Heart right ventricle (tissue), 16 donors: Measurements from ENCODE around the gene PDE3A. TPM values are rescaled to one million over a fixed set of nuclear protein-coding genes. Genes with fewer than 3 reads are reported as not detected.
A peak's percentile ranks its signal among the peaks of the same experiment; 100 is the strongest.

Experiments used
- ATAC-seq, 8 donors: fragments of 200-7000 bp; cut with Tn5 transposase; one replicate each; pipeline ENCODE4 v1.9.1; 2020; ENCODE audit warnings: mild to moderate bottlenecking in 8 of 8, moderate library complexity in 8 of 8, moderate number of reproducible peaks in 1 of 8
- DNase-seq, 2 donors: peaks; one replicate each; pipeline ENCODE4 v3.0.0-alpha.2; 2020
- H3K27ac ChIP-seq, 10 donors: fragments of 200-600 bp; sonication (generic) in 2 of 10; one replicate each; pipeline versions ENCODE4 v1.5.0 to v1.8.0; 2020 to 2022; ENCODE audit warnings: mild to moderate bottlenecking in 3 of 10
- H3K27me3 ChIP-seq, 7 donors: fragments of 200-600 bp; one replicate each; pipeline ENCODE4 v1.8.0; 2021 to 2022; ENCODE audit warnings: mild to moderate bottlenecking in 2 of 7
- H3K36me3 ChIP-seq, 9 donors: fragments of 200-600 bp; sonication (generic) in 1 of 9; one replicate each; pipeline versions ENCODE4 v1.5.0 to v1.8.0; 2020 to 2022; ENCODE audit warnings: mild to moderate bottlenecking in 2 of 9
- H3K4me1 ChIP-seq, 9 donors: fragments of 200-600 bp; sonication (generic) in 1 of 9; one replicate each; pipeline versions ENCODE4 v1.5.0 to v1.8.0; 2020 to 2022; ENCODE audit warnings: mild to moderate bottlenecking in 4 of 9
- H3K4me3 ChIP-seq, 10 donors: fragments of 200-600 bp; sonication (generic) in 2 of 10; one replicate each; pipeline versions ENCODE4 v1.5.0 to v1.8.0; 2020 to 2022; ENCODE audit warnings: mild to moderate bottlenecking in 7 of 10, moderate library complexity in 2 of 10
- H3K9me3 ChIP-seq, 11 donors: fragments of 200-600 bp in 10 of 11; sonication (generic) in 2 of 11; one replicate each; pipeline versions ENCODE4 v1.5.0 to v1.8.0; 2013 to 2022; ENCODE audit warnings: mild to moderate bottlenecking in 2 of 11, control low read depth in 1 of 11, moderate library complexity in 1 of 11
- WGBS, 2 donors: extraction: QIAGEN DNeasy Blood & Tissue Kit; methylation state at CpG; one replicate each; pipeline ENCODE4 v1.1.7; 2013; ENCODE audit warnings: inconsistent platforms in 1 of 2; 5-methylcytosine and 5-hydroxymethylcytosine counted together
- intact Hi-C, 10 donors: fragments of 100-400 bp; cut with DNase I; formaldehyde crosslinking; loops; one replicate each; pipeline versions ENCODE4 v1.11.1 to v1.14.2; 2022
- polyA plus RNA-seq, 2 donors: library from polyadenylated mRNA; stranded (reverse); fragments of 200-250 nt; gene quantifications; one replicate each; pipeline ENCODE4 v1.2.3, GENCODE V29; 2013
- total RNA-seq, 10 donors: library from RNA; stranded (reverse); fragmentation: NEBNext Ultra II Directional in 3 of 10; extraction: Animal tissue kit (Norgen Biotek cat#: 25700) in 3 of 10; gene quantifications; one replicate each; pipeline versions ENCODE4 v1.2.1 to v1.2.4, GENCODE V29; 2021 to 2023
- TF ChIP-seq, protein P1 (sequence below), 9 donors: fragments of 200-600 bp; sonication (generic) in 2 of 9; IDR thresholded peaks; one replicate each; pipeline versions ENCODE4 v1.5.0 to v1.8.0; 2021 to 2022; ENCODE audit warnings: antibody characterized with exemption in 9 of 9, mild to moderate bottlenecking in 5 of 9, moderate library complexity in 1 of 9
- donor health status: Arrhythmogenic right ventricular cardiomyopathy.
- donor health status: ischemic (EF 13 %, LVEDD 7.1; RV severe dilation, severe dysfunction).
- donor health status: healthy with polysubstance abuse.
- donor health status: DM: no; HTN: yes; CAD: no.
- donor health status: DM: no; HTN: no; CAD: no.
- donor health status: ischemic (EF 25% LVEDD 6.9; RV normal size, moderate dysfunction).
- donor health status: ischemic (EF 25% LVEDD 5.7; RV mildly dilated, moderate dysfunction).
- donor health status: healthy.
- donor health status: DM: yes; HTN: yes; CAD: no.
- donor health status: Ischemic cardiomyopathy.
- donor health status: ischemic (EF 35%, LVEDD 5.7; RV mildly dilated, moderate dysfunction).
- donor health status: nonischemic (EF 11% LVEDD 7.7; RV severe dilation, severe dysfunction).
- donor health status: DM: yes; HTN: yes; CAD: no.
- donor health status: PGD.
- donor health status: ischemic (EF 29% LVEDD 5.4; RV normal size, mild dysfunction).
- donor health status: nonischemic (EF 23%, LVEDD 6.1; RV moderate dilation, normal function).

PDE3A gene
- total and polyA plus RNA-seq, 12 donors: 18.8 to 362 (median 209) TPM

DNA sequence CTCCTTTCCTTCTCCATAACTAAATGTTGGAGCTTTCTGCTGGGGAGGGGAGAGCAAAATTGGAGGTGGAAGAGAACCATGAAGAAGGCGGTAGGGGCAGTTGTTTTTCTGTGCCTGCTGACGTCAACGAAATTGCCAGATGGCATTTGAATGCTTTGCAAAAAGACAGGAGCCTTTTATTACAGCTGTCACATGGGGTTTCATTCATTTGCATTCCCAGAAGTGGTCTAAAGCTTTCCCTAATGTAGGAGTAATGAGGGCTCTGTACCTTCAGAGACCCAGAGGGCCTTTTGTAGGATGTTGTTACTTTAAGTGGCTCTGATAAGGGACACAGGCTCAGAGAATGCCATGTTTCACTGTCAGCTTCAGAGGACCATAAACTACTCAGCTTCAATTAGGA, 219.7 kb downstream of the PDE3A start:
- ATAC-seq (peak in 5 of 8 donors; percentile 53 to 78 (median 67)), DNase-seq (no peak)
- peak overlapping the region in 4 of 10 donors; percentile 1 to 45 (median 12) for H3K27ac ChIP-seq
- TF ChIP-seq, protein P1, sequence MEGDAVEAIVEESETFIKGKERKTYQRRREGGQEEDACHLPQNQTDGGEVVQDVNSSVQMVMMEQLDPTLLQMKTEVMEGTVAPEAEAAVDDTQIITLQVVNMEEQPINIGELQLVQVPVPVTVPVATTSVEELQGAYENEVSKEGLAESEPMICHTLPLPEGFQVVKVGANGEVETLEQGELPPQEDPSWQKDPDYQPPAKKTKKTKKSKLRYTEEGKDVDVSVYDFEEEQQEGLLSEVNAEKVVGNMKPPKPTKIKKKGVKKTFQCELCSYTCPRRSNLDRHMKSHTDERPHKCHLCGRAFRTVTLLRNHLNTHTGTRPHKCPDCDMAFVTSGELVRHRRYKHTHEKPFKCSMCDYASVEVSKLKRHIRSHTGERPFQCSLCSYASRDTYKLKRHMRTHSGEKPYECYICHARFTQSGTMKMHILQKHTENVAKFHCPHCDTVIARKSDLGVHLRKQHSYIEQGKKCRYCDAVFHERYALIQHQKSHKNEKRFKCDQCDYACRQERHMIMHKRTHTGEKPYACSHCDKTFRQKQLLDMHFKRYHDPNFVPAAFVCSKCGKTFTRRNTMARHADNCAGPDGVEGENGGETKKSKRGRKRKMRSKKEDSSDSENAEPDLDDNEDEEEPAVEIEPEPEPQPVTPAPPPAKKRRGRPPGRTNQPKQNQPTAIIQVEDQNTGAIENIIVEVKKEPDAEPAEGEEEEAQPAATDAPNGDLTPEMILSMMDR (IDR thresholded peaks at IDR 0.05): no peak
- no peaks in the 10 kb centered on the region for H3K9me3 ChIP-seq
- H3K4me1 ChIP-seq: peaks cover 6 to 70% (median 39%) of the 10 kb centered on the region in 9 donors
- intact Hi-C loops: no loop called here
- H3K27me3 ChIP-seq: no peaks in the 10 kb centered on the region
- WGBS, 2 donors: 29 to 49% methylated on average over 3 of the region's 3 CpGs
- no peaks in the 10 kb centered on the region for H3K36me3 ChIP-seq
- H3K4me3 ChIP-seq: no peak overlapping the region

DNA sequence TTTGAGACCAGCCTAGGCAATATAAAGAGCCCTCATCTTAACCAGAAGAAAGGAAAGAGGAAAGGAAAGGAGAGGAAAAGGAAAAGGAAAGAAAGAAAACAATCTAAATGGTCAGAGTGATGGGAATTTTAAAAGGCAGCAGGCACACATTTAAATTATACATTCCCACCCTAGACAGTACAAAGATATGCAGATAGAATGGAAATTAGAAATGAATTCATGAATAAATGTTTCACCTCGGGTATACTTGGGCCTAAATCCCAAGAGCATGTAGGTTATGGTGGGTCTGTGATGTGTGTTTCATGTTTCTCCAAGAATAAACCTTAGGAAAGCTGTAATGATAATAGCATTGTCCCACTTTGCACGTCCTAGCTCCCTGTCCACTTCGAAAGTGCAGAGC, 222.2 kb downstream of the PDE3A start:
- no peak for DNase-seq
- peaks cover 6 to 72% (median 34%) of the 10 kb centered on the region in 9 donors for H3K4me1 ChIP-seq
- 51 to 54% methylated on average over 3 of the region's 3 CpGs for WGBS, 2 donors

DNA sequence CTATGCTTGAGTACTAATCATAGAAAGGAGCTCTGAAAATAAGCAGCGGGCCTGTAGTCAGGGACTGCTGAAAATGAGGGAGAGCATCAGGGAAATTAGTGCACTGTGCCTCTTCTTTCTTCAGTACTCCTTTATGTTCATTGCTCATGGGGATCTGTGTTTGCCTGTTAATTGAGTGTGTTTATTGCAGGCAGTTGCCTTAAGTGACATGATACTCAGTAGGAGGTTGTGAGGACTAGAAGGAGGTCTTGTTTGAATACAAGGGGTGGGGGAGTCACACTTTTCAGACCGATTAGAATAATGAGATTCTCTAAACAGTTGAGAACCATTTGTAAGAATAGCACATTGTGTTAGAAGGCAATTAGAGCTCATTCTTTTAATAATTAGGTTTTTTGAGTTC, 224.2 kb downstream of the PDE3A start:
- Histone ChIP-seq H3K27me3 (no peaks in the 10 kb centered on the region), H3K9me3 (no peaks in the 10 kb centered on the region), H3K4me3 (no peak overlapping the region), H3K4me1 (peaks cover 4 to 58% (median 32%) of the 10 kb centered on the region in 9 donors), H3K27ac (no peak overlapping the region), H3K36me3 (no peaks in the 10 kb centered on the region)
- 73% methylated on average over 2 of the region's 2 CpGs for WGBS, 2 donors
- ATAC-seq: peak in 1 of 8 donors; percentile 18
- TF ChIP-seq, protein P1 (IDR thresholded peaks at IDR 0.05): no peak
- no peak for DNase-seq
- intact Hi-C loops: no loop called here

More for the DNA sequence above, 222.2 kb downstream of the PDE3A start:
- Histone ChIP-seq H3K27me3 (no peaks in the 10 kb centered on the region), H3K4me3 (no peak overlapping the region), H3K27ac (no peak overlapping the region), H3K9me3 (no peaks in the 10 kb centered on the region), H3K36me3 (no peaks in the 10 kb centered on the region)
- ATAC-seq: no peak
- intact Hi-C loops: no loop called here
- TF ChIP-seq, protein P1 (IDR thresholded peaks at IDR 0.05): no peak

DNA sequence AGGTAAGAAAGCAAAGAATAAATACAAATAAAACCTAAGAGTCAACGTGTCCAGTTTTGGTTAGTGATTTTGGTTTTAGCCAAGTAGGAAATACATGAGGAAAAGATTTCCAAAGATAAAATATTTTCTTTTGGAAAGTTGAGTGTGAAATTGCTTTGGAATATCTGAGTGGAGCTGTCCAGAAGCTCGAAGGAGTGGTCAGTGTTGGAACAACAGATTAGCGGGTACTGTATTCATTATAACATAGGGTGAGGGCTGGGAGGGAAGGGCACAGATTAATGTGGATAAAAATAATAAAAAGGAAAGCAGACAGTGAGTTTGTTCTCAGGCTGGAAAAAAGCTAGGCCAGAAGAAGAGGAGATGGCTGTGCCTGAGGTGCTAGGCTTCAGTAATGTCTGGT, 225.3 kb downstream of the PDE3A start:
- Histone ChIP-seq H3K9me3 (no peaks in the 10 kb centered on the region), H3K4me1 (peaks cover 0 to 48% (median 24%) of the 10 kb centered on the region in 9 donors), H3K27me3 (no peaks in the 10 kb centered on the region), H3K4me3 (no peak overlapping the region), H3K36me3 (no peaks in the 10 kb centered on the region), H3K27ac (no peak overlapping the region)
- 47 to 56% methylated on average over 3 of the region's 3 CpGs for WGBS, 2 donors
- TF ChIP-seq, protein P1 (IDR thresholded peaks at IDR 0.05): no peak
- ATAC-seq (no peak), DNase-seq (no peak)
- intact Hi-C loops: no loop called here
